AG08396 (cell line): Measurements from ENCODE around the gene NEU3.
"Not testable (repeated sequence)": the region's sequence is repeated elsewhere in the genome, so short reads cannot be mapped to it uniquely, and the experiment has no call there.

Source experiments
- DNase-seq: peaks from one replicate; pipeline ENCODE4 v3.0.0; 2012; ENCODE audit warnings: low spot score, mixed read lengths

NEU3 gene

DNA sequence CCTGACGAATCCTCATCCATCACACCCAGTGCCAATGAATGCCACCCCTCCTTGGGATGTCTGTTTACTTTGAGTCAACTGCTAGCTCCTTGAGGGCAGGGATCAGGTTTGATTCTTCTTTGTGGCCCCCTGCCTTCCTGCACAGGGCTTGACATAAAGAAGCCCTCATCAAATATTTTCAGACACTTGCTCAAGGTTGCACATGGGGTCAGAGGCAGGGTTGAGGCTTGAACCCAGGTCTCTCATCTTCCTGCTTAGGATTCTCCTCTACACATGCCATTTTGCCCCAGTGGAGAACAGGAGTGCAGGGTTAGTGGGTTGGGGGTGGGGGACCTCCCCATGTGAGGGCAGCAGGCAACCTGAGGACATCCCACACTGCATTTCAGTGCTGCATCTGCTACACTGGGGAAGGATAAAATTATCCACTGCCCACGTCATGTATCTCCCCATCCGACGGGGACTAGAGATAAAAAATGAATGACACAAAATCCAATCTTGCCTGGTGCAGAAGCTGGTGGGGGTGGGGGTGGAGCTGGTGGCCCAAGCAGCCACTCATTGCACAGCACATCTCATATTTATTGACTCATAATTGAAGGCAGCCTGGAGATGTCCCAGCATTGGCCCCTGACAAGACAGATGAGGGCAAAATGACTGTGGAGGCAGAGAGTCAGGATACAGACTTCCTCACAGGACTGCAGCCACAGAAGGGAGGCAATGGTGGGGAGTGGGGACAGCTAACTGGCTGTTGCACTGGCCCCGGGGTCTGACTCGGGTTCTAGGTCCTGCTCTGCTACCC is 41.3 kb downstream of the NEU3 start:
- DNase-seq: no peak

GRCh38 chr11:75031224-75031753 is 42.6 kb downstream of the NEU3 start:
- peak; percentile 72 for DNase-seq

DNA sequence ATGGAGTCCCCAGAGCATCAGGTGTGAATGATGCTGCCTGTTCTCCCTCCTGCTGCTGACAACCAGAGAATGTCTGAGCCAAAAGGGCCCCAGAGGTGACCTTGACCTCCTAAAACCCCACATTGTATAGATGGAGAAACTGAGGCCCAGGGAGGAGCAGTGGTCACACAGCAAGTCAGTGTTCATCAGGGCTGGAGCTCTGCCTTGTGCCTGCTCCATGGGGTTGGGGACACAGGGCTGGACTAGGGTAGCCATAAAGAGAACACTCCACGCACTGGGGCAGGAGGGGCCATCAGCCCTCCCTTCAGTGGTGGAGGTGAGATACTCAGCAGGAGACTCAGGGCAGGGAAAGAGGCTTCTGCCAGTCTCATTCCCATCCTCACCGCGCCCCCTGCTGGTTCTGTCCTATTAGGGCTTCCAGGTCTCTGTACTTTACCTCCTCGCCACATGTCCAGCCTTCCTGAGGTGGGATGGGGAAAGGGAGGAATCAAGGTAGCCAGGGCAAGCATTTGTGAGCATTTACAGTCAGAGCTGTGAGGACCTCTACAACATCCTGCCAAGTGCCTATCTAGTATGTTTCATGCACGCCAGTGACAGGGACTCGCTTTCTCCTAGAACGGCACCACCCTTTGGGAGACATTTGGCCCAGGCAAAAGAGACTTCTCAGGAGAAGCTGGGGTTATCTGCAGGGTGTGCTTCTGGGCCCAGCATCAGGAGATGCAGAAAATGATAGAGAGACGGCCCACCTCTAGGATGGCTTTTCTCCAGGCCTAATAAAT is 43.2 kb downstream of the NEU3 start:
- DNase-seq: peak; percentile 71

DNA sequence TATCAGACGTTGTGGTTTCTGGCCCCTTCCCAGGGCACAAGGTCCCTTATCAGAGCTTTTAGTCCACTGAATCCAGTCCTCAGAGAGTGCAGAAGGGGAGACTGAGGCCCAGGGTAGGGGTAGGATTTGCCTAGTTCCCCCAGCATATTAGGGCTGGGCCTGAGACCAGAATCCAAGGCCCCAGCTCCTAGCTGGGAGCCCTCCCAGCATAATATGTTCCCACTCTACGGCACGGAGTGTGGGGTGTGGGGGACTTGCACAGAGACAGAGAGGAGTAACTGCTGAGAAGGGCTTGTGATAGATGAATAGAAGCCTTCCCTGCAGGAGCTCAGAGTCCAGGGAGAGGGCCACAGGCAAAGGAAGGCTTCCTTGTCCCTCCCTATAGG is 43.8 kb downstream of the NEU3 start:
- DNase-seq: no peak

- no peak for DNase-seq
Observed at GRCh38 chr11:75033916-75034315, 45.2 kb downstream of the NEU3 start.

GRCh38 chr11:75035256-75035655 is 46.5 kb downstream of the NEU3 start:
- DNase-seq: no peak

DNA sequence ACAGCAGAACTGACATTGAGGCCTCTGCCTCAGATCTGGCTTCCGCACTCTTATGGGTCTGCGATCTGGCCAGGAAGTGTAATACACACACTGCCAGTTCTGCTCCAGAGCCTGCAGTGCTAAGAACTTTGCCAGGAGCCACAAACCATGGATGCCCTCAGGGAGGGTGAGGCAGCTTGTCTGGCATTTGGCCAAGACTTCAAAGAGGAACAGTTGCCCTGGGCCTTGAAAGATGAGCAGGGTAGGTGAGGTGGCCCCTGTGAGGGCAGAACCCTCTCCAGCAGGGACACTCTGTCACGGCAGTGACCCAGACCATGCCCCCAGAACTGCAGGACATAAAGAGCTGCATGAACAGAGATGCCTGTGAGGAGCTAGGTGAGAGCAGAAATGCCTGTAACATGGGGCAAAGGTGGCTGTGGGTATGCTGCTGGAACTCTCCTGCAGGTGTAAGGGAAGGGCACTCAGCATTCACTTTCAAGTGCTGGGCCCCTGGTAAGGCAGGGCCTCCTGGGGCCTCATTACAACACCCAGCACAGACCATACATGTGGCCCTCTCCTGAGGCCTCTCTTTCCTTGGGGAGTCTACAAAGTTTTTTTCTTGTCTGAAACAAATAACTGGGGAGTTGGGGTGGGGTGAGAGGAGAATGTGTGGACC is 47.3 kb downstream of the NEU3 start:
- DNase-seq: no peak

- DNase-seq: no peak
Observed at GRCh38 chr11:75040167-75040770, 51.5 kb downstream of the NEU3 start.

DNA sequence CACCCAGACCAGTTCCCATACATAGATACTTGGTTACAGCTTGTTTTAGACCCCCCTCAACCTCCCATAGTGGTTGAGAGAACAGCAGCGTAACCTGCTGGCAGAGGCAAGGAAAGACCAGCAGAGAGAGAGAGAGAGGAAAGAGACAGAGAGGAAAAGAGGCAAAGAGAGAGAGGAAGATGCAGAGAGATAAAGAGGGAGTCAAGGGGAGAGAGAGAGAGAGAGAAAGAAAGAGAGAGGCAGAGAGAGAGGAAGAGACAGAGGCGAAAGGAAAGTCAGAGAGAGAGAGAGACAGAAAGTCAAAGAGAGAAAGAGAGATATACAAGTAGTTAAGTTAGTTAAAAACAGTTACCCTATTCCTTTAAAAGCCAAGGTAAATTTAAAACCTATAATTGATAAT is 52.5 kb downstream of the NEU3 start:
- DNase-seq: no peak

DNA sequence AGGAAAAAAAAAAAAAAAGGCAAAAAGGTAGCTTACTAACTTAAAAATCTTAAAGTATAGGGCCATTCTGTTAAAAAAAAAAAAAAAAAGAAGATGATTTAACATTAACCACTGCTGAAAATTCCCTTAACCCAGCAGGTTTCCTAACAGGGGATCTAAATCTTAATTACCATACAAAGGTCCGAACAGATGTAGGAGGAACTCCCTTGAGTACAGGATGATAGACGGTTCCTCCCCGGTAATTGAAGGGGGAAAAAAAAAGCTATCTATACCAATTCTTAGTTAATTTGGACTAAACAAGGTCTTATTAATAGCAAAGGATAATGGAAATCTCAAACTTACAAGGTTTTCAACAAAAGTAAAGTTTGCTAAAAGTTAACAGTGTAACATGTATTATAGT is 53.1 kb downstream of the NEU3 start:
- DNase-seq: not testable (repeated sequence)

- DNase-seq: not testable (repeated sequence)
Observed at GRCh38 chr11:75044381-75045170, 55.8 kb downstream of the NEU3 start.

DNA sequence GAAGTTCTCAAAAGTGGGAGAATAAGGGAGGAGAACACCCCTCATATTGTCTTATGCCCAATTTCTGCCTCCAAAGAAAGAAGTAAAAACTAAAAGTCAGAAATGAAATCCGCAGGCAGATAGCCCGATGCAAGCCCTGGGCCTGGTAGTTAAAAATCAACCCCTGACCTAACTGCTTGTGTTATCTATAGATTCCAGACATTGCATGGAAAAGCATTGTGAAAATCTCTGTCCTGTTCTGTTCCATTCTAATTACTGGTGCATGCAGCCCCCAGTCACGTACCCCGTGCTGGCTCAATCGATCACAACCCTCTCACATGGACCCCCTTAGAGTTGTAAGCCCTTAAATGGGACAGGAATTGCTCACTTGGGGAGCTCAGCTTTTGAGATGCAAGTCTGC is 57.9 kb downstream of the NEU3 start:
- DNase-seq: not testable (repeated sequence)

DNA sequence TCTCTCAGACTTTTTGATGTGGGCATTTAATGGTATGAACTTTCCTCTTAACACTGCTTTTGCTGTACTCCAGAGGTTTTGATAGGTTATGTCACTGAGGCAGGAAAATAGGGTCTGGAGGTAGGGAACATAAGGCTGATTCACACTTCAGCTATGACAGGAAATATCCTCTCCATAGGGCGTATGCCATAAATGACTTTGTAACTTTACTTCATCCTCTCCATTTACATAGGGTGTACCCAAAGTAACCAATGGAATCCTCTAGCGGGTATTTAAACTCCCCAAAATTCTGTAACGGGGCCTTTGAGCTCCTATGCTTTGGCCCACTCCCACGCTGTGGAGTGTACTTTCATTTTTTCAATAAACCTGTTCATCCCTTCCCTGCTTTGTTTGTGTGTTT is 58.5 kb downstream of the NEU3 start:
- DNase-seq: no peak

GRCh38 chr11:75049501-75050266 is 61.0 kb downstream of the NEU3 start:
- DNase-seq: not testable (repeated sequence)

DNA sequence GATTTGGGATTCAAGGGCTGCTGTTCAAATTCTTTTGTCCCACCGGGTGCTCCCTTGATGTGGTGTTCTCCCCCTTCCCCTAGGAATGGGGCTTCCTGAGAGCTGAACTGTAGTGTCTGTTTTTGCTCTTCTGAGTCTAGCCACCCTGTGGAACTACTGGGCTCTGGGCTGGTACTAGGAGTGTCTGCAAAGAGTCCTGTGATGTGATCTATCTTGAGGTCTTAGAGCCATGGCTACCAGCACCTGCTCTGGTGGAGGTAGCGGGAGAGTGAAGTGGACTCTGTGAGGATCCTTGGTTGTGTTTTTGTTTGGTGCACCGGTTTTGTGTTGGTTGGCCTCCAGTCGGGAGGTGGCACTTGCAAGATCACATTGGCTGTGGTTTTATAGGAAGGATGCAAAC is 61.8 kb downstream of the NEU3 start:
- DNase-seq: no peak

DNA sequence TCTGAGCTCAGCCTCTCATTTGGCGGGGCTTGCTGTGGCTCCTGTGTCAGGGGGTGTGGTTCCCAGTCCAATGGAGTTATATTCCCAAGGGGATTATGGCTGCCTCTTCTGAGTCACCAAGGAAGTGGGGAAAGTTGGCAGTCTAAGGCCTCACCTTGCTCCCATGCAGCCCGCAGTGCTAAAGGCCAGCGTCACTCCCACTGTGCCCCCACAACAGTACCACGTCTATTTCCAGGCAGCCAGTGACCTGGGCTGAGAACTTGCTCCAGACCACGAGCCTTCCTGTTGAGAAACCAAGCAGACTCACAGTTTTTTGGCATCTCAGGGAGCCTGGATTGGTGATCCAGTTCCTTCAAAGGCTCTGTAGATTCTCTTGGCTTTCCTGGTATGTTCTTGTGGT is 62.3 kb downstream of the NEU3 start:
- DNase-seq: no peak

- DNase-seq: no peak
Observed at GRCh38 chr11:75052457-75052856, 63.7 kb downstream of the NEU3 start.

GRCh38 chr11:75055511-75055910 is 66.8 kb downstream of the NEU3 start:
- no peak for DNase-seq

GRCh38 chr11:75056814-75057213 is 68.1 kb downstream of the NEU3 start:
- no peak for DNase-seq

GRCh38 chr11:75059299-75059698 is 70.6 kb downstream of the NEU3 start:
- no peak for DNase-seq
